NB4 (cell line): Measurements from ENCODE around the gene HYPK.
A peak's percentile ranks its signal among the peaks of the same experiment; 100 is the strongest.

Experiments
- DNase-seq: peaks from one replicate; pipeline ENCODE4 v3.0.0; 2010; ENCODE audit warnings: low read depth
- H3K4me3 ChIP-seq: one replicate; pipeline ENCODE4 v1.5.1; 2011; ENCODE audit warnings: mild to moderate bottlenecking, low read depth, low read length, moderate library complexity
- MYC ChIP-seq: IDR thresholded peaks from 2 replicates; pipeline ENCODE4 v1.6.1; 2011; ENCODE audit warnings: low read depth, low read length
- POLR2A ChIP-seq: IDR thresholded peaks from 2 replicates; pipeline ENCODE4 v1.6.1; 2011; ENCODE audit warnings: mild to moderate bottlenecking; ENCODE audit not compliant: insufficient read length; ENCODE audit errors: extremely low read depth
- TF ChIP-seq, protein P1 (sequence below): IDR thresholded peaks from 2 replicates; pipeline ENCODE4 v1.6.1; 2011; ENCODE audit warnings: low read depth, low read length
- TF ChIP-seq, protein P2 (sequence below): IDR thresholded peaks from one replicate; pipeline ENCODE4 v1.5.1; 2012; ENCODE audit warnings: low read depth, low read length

HYPK gene, protein sequence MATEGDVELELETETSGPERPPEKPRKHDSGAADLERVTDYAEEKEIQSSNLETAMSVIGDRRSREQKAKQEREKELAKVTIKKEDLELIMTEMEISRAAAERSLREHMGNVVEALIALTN

DNA sequence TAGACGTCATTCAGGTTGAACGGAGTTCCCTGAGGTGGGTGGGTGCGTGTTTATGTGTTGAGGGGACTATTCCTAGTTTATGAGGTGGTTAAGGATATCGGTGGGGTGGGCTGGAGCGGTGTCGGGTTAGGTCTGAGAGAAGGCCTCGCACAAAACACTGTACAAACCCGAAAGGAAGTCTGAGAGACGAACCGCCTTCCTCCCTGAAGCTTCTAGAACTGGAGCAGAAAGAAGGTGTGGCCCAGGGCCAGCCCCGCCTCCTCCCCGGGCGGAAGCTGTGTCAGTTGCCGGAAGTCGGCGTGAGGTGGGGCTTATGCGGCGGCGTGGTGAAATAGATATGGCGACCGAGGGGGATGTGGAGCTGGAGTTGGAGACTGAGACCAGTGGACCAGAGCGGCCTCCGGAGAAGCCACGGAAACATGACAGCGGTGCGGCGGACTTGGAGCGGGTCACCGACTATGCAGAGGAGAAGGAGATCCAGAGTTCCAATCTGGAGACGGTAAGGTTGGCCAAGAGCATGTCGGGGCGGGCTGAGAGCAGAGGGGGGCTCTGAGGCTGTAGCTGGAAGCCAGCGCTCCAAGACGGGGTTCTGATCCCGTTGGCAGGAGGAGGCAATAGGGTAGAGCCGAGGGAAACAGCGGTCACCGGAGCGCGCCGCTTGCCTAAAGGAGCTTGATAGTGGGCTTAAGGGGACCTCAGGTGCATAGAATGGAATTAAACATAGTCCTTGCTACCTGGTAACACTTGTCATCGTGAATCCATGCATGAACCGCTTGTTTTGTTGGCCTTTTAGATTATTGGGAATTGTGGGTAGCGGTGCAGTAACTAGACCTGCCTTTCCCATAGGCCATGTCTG lies at the start of gene HYPK:
HYPK (plus strand) TSS at position 314 of the 856 bp plus-strand sequence; CDS start at position 338, 24 bp downstream.
- DNase-seq: peak; percentile 87
- TF ChIP-seq, protein P1, sequence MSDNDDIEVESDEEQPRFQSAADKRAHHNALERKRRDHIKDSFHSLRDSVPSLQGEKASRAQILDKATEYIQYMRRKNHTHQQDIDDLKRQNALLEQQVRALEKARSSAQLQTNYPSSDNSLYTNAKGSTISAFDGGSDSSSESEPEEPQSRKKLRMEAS: peak; percentile 82
- TF ChIP-seq, protein P2, sequence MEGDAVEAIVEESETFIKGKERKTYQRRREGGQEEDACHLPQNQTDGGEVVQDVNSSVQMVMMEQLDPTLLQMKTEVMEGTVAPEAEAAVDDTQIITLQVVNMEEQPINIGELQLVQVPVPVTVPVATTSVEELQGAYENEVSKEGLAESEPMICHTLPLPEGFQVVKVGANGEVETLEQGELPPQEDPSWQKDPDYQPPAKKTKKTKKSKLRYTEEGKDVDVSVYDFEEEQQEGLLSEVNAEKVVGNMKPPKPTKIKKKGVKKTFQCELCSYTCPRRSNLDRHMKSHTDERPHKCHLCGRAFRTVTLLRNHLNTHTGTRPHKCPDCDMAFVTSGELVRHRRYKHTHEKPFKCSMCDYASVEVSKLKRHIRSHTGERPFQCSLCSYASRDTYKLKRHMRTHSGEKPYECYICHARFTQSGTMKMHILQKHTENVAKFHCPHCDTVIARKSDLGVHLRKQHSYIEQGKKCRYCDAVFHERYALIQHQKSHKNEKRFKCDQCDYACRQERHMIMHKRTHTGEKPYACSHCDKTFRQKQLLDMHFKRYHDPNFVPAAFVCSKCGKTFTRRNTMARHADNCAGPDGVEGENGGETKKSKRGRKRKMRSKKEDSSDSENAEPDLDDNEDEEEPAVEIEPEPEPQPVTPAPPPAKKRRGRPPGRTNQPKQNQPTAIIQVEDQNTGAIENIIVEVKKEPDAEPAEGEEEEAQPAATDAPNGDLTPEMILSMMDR: no peak
- peak; percentile 91 for TF ChIP-seq POLR2A
- TF ChIP-seq MYC: peak; percentile 91

DNA sequence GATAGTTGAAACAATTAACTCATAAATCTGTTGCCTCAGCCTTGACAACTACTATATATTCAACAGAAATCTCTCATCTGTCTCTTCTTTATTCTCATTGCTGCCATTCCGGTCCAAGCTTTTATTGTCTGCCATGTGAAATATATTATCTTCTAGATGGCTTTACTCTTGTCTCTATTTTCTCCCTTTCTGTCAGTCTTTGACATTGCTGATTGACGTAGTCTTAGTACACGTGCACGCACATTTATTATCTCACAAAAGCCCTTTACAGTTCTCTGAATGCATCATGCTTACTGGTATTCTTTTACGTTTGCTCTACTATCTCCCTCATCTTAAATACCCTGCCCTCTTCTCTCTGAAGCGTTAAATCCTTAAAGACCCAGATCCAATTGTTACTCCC lies 48.5 kb upstream of the HYPK start:
- no peak for DNase-seq
- no peak for TF ChIP-seq MYC
- TF ChIP-seq, protein P2: no peak
- TF ChIP-seq, protein P1: no peak
- TF ChIP-seq POLR2A: no peak
- H3K4me3 ChIP-seq: no peak overlapping the region

More for the DNA sequence above, at the start of gene HYPK:
- peak within 1 kb of the TSS; percentile 87 for H3K4me3 ChIP-seq

DNA sequence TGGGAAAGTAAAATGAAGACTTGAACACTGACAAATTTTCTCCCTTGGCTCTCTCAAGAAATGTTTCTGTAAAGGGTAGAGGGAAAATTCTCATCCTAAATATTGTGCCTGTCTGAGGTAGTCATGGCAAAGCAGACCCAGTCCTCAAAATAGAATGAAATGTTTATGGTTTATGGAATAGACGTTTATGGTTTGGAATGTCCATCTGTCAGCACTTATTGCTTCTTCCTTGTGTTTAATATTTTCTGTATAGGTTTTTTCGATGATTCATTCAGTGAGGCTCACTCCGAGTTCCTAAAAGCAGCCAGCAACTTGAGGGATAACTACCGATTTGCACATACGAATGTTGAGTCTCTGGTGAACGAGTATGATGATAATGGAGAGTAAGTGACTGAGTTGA lies 37.6 kb upstream of the HYPK start:
- TF ChIP-seq, protein P1: no peak
- TF ChIP-seq MYC (no peak), POLR2A (no peak)
- TF ChIP-seq, protein P2: no peak
- no peak for DNase-seq
- H3K4me3 ChIP-seq: no peak overlapping the region

DNA sequence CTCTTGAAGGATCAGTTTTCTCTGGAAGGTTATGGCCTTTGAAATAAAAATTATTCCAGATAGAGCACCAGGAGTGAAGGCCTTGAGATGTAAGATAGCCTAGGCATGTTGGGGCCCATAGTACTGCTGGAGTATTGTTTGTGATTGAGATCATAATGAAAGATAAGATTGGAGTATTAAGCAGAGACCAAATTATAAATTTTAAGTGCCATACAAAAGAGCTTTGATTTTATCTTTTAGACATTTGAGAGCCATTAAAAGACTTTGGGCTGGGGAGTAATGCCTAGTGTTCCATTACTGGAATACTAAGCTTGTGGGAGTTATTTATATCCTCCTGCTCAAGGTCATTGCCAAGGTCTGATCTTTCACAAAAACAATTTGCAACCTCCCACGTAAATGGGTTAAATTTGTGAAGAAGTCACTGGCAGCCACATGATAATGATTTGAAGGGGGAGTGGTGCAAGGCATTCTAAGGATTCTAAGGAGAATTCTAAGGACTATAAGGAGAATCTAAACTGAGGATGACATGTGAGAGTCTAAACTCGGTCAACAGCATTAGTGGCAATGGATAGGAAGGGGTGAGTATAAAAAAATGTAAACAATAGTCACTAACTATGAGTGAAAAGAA lies 36.5 kb upstream of the HYPK start:
- no peak overlapping the region for H3K4me3 ChIP-seq
- DNase-seq: no peak
- TF ChIP-seq POLR2A (no peak), MYC (no peak)
- TF ChIP-seq, protein P1: no peak
- TF ChIP-seq, protein P2: no peak

DNA sequence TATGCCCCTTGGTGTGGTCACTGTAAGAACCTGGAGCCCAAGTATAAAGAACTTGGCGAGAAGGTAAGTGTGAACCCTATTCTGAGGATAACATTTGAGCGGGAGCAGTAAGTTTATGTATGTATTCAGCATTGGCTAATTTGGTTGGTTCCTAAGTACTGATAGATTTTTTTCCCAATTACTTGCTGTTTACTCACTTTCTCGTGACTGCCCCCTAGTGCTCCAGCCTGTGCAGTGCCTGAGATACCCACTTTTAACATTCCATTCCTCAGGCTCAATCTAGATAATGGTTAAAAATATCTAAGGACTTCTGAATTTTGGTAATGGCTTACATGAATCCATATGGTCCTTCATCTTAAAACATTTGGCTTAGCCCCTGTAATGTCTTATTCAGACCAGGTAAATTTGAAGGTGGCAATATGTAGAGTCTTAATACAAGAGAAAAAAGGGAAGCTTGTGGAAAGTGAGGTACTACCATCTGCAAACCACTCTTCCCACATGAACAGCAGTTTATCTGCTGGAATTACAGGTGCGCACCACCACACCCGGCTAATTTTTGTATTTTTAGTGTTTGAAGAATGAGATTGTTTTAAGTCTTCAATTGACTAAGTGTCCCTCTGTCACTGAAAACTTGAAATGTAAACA lies 30.7 kb upstream of the HYPK start:
- DNase-seq: peak; percentile 70
- TF ChIP-seq, protein P2: peak; percentile 92
- TF ChIP-seq, protein P1: no peak
- no peak for TF ChIP-seq MYC
- no peak for TF ChIP-seq POLR2A
- H3K4me3 ChIP-seq: no peak overlapping the region
